Peyer's patch (tissue), 4 donors: ENCODE data around the gene CBY3. TPM values are rescaled to one million over a fixed set of nuclear protein-coding genes. Genes with fewer than 3 reads are reported as not detected.
A peak's percentile ranks its signal among the peaks of the same experiment; 100 is the strongest.

Experiments
- DNase-seq, 3 donors: peaks; one replicate each; pipeline ENCODE4 v3.0.0-alpha.2; 2017 to 2019
- H3K27ac ChIP-seq, 4 donors: fragments of 200-600 bp; sonication (generic); one replicate each; pipeline ENCODE4 v1.5.1; 2016 to 2019
- H3K27me3 ChIP-seq, 2 donors: fragments of 200-600 bp; sonication (generic); one replicate each; pipeline ENCODE4 v1.5.1; 2019
- H3K36me3 ChIP-seq, 3 donors: fragments of 200-600 bp; sonication (generic); one replicate each; pipeline ENCODE4 v1.5.1; 2016 to 2019
- H3K4me1 ChIP-seq, 4 donors: fragments of 200-600 bp; sonication (generic); one replicate each; pipeline ENCODE4 v1.5.1; 2016 to 2019
- H3K4me3 ChIP-seq, 4 donors: fragments of 200-600 bp; sonication (generic); 1 replicate in 3 of 4; 2 replicates in 1 of 4; pipeline ENCODE4 v1.5.1; 2016 to 2019; ENCODE audit warnings: mild to moderate bottlenecking in 1 of 4
- H3K9me3 ChIP-seq, 4 donors: fragments of 200-600 bp; sonication (generic); one replicate each; pipeline ENCODE4 v1.5.1; 2016 to 2019; ENCODE audit warnings: mild to moderate bottlenecking in 1 of 4
- CTCF ChIP-seq, 6 experiments: fragments of 450-650 bp in 4 of 6; fragments of 200-600 bp in 2 of 6; sonication (generic) in 1 of 6; IDR thresholded peaks; one replicate each; pipeline ENCODE4 v1.5.1; 2017 to 2019; ENCODE audit warnings: antibody characterized with exemption in 6 of 6, mild to moderate bottlenecking in 3 of 6, moderate library complexity in 1 of 6
- POLR2A ChIP-seq, 2 donors: fragments of 450-650 bp; IDR thresholded peaks; one replicate each; pipeline ENCODE4 v1.5.1; 2017; ENCODE audit warnings: antibody characterized with exemption in 2 of 2, mild to moderate bottlenecking in 2 of 2, moderate library complexity in 2 of 2
- total RNA-seq, 4 donors: library from RNA; depleted of rRNA; stranded (reverse); fragments of >200 nt; gene quantifications; one replicate each; pipeline ENCODE4 v1.1.0, GENCODE V29; 2016

The CBY3 gene
- total RNA-seq, 4 donors from 2014 or later: not detected

GRCh38 chr5:179720222-179720621, 39.4 kb upstream of the CBY3 start:
- Histone ChIP-seq H3K4me3 (no peak overlapping the region), H3K27ac (no peak overlapping the region), H3K27me3 (no peaks in the 10 kb centered on the region), H3K36me3 (peaks cover 0 to 99% (median 12%) of the 10 kb centered on the region in 3 donors), H3K9me3 (no peaks in the 10 kb centered on the region), H3K4me1 (no peaks in the 10 kb centered on the region)
- TF ChIP-seq CTCF (IDR thresholded peaks at IDR 0.05) (no peak), POLR2A (IDR thresholded peaks at IDR 0.05) (no peak)
- DNase-seq: no peak

GRCh38 chr5:179716286-179716685, 35.5 kb upstream of the CBY3 start:
- Histone ChIP-seq H3K27me3 (no peaks in the 10 kb centered on the region), H3K4me1 (no peaks in the 10 kb centered on the region), H3K36me3 (peaks cover 0 to 98% (median 3%) of the 10 kb centered on the region in 3 donors), H3K4me3 (no peak overlapping the region), H3K27ac (peak overlapping the region in 1 of 4 donors; percentile 36), H3K9me3 (no peaks in the 10 kb centered on the region)
- TF ChIP-seq CTCF (IDR thresholded peaks at IDR 0.05) (no peak), POLR2A (IDR thresholded peaks at IDR 0.05) (no peak)
- DNase-seq: no peak

GRCh38 chr5:179700401-179700918, 19.6 kb upstream of the CBY3 start:
- peak in 1 of 3 donors; percentile 24 for DNase-seq
- Histone ChIP-seq H3K4me1 (peaks cover 0 to 54% (median 4%) of the 10 kb centered on the region in 4 donors), H3K27me3 (no peaks in the 10 kb centered on the region), H3K4me3 (peak overlapping the region in 2 of 4 donors; percentile 91 to 94), H3K36me3 (peaks cover 0 to 30% (median 0%) of the 10 kb centered on the region in 3 donors), H3K27ac (peak overlapping the region in 3 of 4 donors; percentile 19 to 98 (median 95)), H3K9me3 (no peaks in the 10 kb centered on the region)
- TF ChIP-seq POLR2A (IDR thresholded peaks at IDR 0.05) (no peak), CTCF (IDR thresholded peaks at IDR 0.05) (no peak)

- H3K4me3 ChIP-seq: peak overlapping the region; percentile 91 to 99 (median 94)
- no peaks in the 10 kb centered on the region for H3K9me3 ChIP-seq
- H3K27me3 ChIP-seq: no peaks in the 10 kb centered on the region
- peak overlapping the region; percentile 95 to 99 (median 98) for H3K27ac ChIP-seq
- DNase-seq: peak in 1 of 3 donors; percentile 59
- H3K36me3 ChIP-seq: peaks cover 0 to 25% (median 0%) of the 10 kb centered on the region in 3 donors
- H3K4me1 ChIP-seq: peaks cover 0 to 54% (median 4%) of the 10 kb centered on the region in 4 donors
- TF ChIP-seq CTCF (IDR thresholded peaks at IDR 0.05) (no peak), POLR2A (IDR thresholded peaks at IDR 0.05) (peak in 1 of 2 donors; percentile 30)
Observed at GRCh38 chr5:179699616-179700237, 18.9 kb upstream of the CBY3 start.

GRCh38 chr5:179698935-179699615, 18.2 kb upstream of the CBY3 start, which contains the start of gene CANX:
CANX (plus strand) TSS chr5:179698967; CDS start chr5:179705682, 6,715 bp downstream.
- TF ChIP-seq CTCF (IDR thresholded peaks at IDR 0.05): no peak
- TF ChIP-seq POLR2A (IDR thresholded peaks at IDR 0.05): peak; percentile 81 to 86
- Histone ChIP-seq H3K9me3 (no peaks in the 10 kb centered on the region), H3K36me3 (peaks cover 0 to 19% (median 0%) of the 10 kb centered on the region in 3 donors), H3K27me3 (no peaks in the 10 kb centered on the region), H3K4me1 (peaks cover 0 to 54% (median 4%) of the 10 kb centered on the region in 4 donors), H3K4me3 (peak within 1 kb of the TSS; percentile 91 to 99 (median 94)), H3K27ac (peak within 1 kb of the TSS; percentile 95 to 99 (median 98))
- no peak for DNase-seq
